K562 (cell line): ENCODE measurements around the gene TACR1. TPM values are rescaled to one million over a fixed set of nuclear protein-coding genes. Genes with fewer than 3 reads are reported as not detected.

Experiments
- ATAC-seq: fragments of 200-7000 bp; cut with Tn5 transposase; 3 replicates; pipeline ENCODE4 v1.9.1; 2020; ENCODE audit warnings: moderate library complexity
- BruUV-seq: library from RNA; stranded (reverse); fragments of 400-500 nt; replicated peaks from 2 replicates; lab custom pipeline; 2021; lab: Mats Ljungman, UMichigan
- CTCF ChIA-PET: fragments of 300-600 bp; formaldehyde crosslinking; extraction: SDS; loops from one replicate; lab custom pipeline; 2021; ENCODE audit warnings: low intra/inter-chr PET ratio; lab: Yijun Ruan, JAX
- POLR2A ChIA-PET: fragments of 300-600, 350-650 bp; sonication (Branson Sonifier 250); formaldehyde crosslinking; extraction: SDS; loops from one replicate; lab custom pipeline; 2021; ENCODE audit warnings: antibody characterized with exemption, inconsistent platforms; lab: Yijun Ruan, JAX
- DNase-seq, 4 experiments: peaks; one replicate each; pipeline versions ENCODE4 v3.0.0 to v3.0.0-alpha.2; 2011 to 2018; ENCODE audit warnings: low spot score in 3 of 4, mixed read lengths in 3 of 4; ENCODE audit errors: extremely low read depth in 1 of 4
- FAIRE-seq: peaks from 2 replicates; lab custom pipeline; 2011; peaks lifted over from hg19 to GRCh38; lab: Jason Lieb, UNC
- H2AFZ ChIP-seq: 2 replicates; pipeline ENCODE4 v1.6.0; 2011; ENCODE audit warnings: low read depth, low read length, control low read depth, inconsistent platforms
- H3K27ac ChIP-seq: fragments of 200-600 bp; 3 replicates; pipeline ENCODE4 v1.8.0; 2011; ENCODE audit warnings: low read depth, mild to moderate bottlenecking, control low read depth, inconsistent platforms, low read length, moderate library complexity, mixed read lengths; ENCODE audit errors: extremely low read depth
- H3K27me3 ChIP-seq, 2 experiments: fragments of 300-600 bp in 1 of 2; 2 replicates in 1 of 2; 3 replicates in 1 of 2; pipeline versions ENCODE4 v1.6.0 to v1.8.0; 2011; ENCODE audit warnings: inconsistent platforms in 2 of 2, low read length in 2 of 2, mild to moderate bottlenecking in 1 of 2, mixed read lengths in 1 of 2, moderate library complexity in 1 of 2; ENCODE audit not compliant: control insufficient read depth in 2 of 2, insufficient read depth in 2 of 2
- H3K36me3 ChIP-seq: fragments of 300-600 bp; 3 replicates; pipeline ENCODE4 v1.8.0; 2011; ENCODE audit warnings: mild to moderate bottlenecking, low read length, inconsistent platforms; ENCODE audit not compliant: control insufficient read depth, insufficient read depth
- H3K4me1 ChIP-seq, 2 experiments: fragments of 200-600 bp in 1 of 2; replicated peaks in 1 of 2; 2 replicates in 1 of 2; 3 replicates in 1 of 2; pipeline versions ENCODE4 v1.5.1 to v1.8.0; 2011; ENCODE audit warnings: inconsistent platforms in 2 of 2, low read length in 2 of 2, mild to moderate bottlenecking in 1 of 2, mixed read lengths in 1 of 2, moderate library complexity in 1 of 2; ENCODE audit not compliant: control insufficient read depth in 2 of 2, insufficient read depth in 2 of 2
- H3K4me2 ChIP-seq: 2 replicates; pipeline ENCODE4 v1.6.1; 2011; ENCODE audit warnings: low read length, control low read depth, inconsistent platforms, mixed read lengths; ENCODE audit not compliant: insufficient read depth
- H3K4me3 ChIP-seq: fragments of 200-600 bp; sonication (generic), shearing (Covaris generic); 2 replicates; pipeline ENCODE4 v1.5.1; 2016; ENCODE audit warnings: control low read depth, inconsistent platforms
- H3K79me2 ChIP-seq: fragments of 200-600 bp; 3 replicates; pipeline ENCODE4 v1.8.0; 2011; ENCODE audit warnings: low read length, inconsistent platforms; ENCODE audit not compliant: control insufficient read depth, insufficient read depth
- H3K9ac ChIP-seq, 2 experiments: 2 replicates each; pipeline versions ENCODE4 v1.6.0 to v1.6.1; 2011; ENCODE audit warnings: low read depth in 2 of 2, low read length in 2 of 2, control low read depth in 1 of 2, inconsistent platforms in 1 of 2, mild to moderate bottlenecking in 1 of 2, mixed read lengths in 1 of 2; ENCODE audit not compliant: insufficient read depth in 1 of 2
- H3K9me1 ChIP-seq: one replicate; pipeline ENCODE4 v1.6.0; 2011; ENCODE audit warnings: inconsistent platforms, mild to moderate bottlenecking, low read length, moderate library complexity; ENCODE audit not compliant: control insufficient read depth, insufficient read depth
- H3K9me3 ChIP-seq: replicated peaks from 2 replicates; pipeline ENCODE4 v1.5.1; 2011; ENCODE audit warnings: low read depth, low read length, inconsistent platforms; ENCODE audit not compliant: control insufficient read depth, insufficient read depth
- H4K20me1 ChIP-seq: replicated peaks from 2 replicates; pipeline ENCODE4 v1.6.1; 2011; ENCODE audit warnings: low read length, inconsistent platforms, mixed read lengths; ENCODE audit not compliant: control insufficient read depth, insufficient read depth
- CAMTA2 ChIP-seq: fragments of 250-450 bp; sonication (Bioruptor Pico); conservative IDR thresholded peaks from 2 replicates; pipeline ENCODE4 v1.5.1; 2022
- EGR1 ChIP-seq: fragments of 450-650 bp; conservative IDR thresholded peaks from 2 replicates; pipeline ENCODE4 v1.6.1; 2017; ENCODE audit warnings: mild to moderate bottlenecking
- GTF2A2 ChIP-seq: IDR thresholded peaks from 2 replicates; pipeline ENCODE4 v1.6.1; 2016; ENCODE audit warnings: mild to moderate bottlenecking, missing genetic modification characterization, missing compliant biosample characterization
- KAT2B ChIP-seq: IDR thresholded peaks from one replicate; pipeline ENCODE4 v1.6.1; 2012; ENCODE audit warnings: low read depth, mild to moderate bottlenecking, control low read depth, inconsistent platforms, low read length, moderate library complexity
- KHSRP ChIP-seq: fragments of 450-650 bp; IDR thresholded peaks from 2 replicates; pipeline ENCODE4 v1.6.1; 2017
- L3MBTL2 ChIP-seq: fragments of 450-650 bp; IDR thresholded peaks from 2 replicates; pipeline ENCODE4 v1.6.1; 2016; ENCODE audit warnings: mild to moderate bottlenecking, moderate library complexity
- MAFK ChIP-seq: IDR thresholded peaks from 2 replicates; pipeline ENCODE4 v1.6.1; 2011; ENCODE audit warnings: low read length, improper control_type of control experiment
- MCM7 ChIP-seq, 2 experiments: fragments of 450-650 bp; IDR thresholded peaks; 2 replicates each; pipeline ENCODE4 v1.6.1; 2016 to 2018
- NFIC ChIP-seq: fragments of 450-650 bp; IDR thresholded peaks from 2 replicates; pipeline ENCODE4 v1.6.1; 2017; ENCODE audit warnings: mild to moderate bottlenecking, inconsistent platforms
- NR3C1 ChIP-seq: sonication (generic); formaldehyde crosslinking; IDR thresholded peaks from 2 replicates; pipeline ENCODE4 v1.8.1; 2022; ENCODE audit warnings: missing genetic modification reagents
- POLR3G ChIP-seq: IDR thresholded peaks from 2 replicates; pipeline ENCODE4 v1.6.1; 2011; ENCODE audit not compliant: insufficient read length, insufficient replicate concordance; ENCODE audit errors: extremely low read depth
- PYGO2 ChIP-seq: fragments of 450-650 bp; IDR thresholded peaks from 2 replicates; pipeline ENCODE4 v1.6.1; 2016; ENCODE audit warnings: mild to moderate bottlenecking, missing genetic modification characterization, moderate library complexity, missing compliant biosample characterization
- RFX5 ChIP-seq: IDR thresholded peaks from 2 replicates; pipeline ENCODE4 v1.6.1; 2011; ENCODE audit warnings: low read depth, mild to moderate bottlenecking, improper control_type of control experiment, low read length
- SMARCE1 ChIP-seq: fragments of 450-650 bp; IDR thresholded peaks from 2 replicates; pipeline ENCODE4 v1.7.1; 2016; ENCODE audit warnings: mild to moderate bottlenecking
- TAF15 ChIP-seq: fragments of 200-400 bp; formaldehyde crosslinking; IDR thresholded peaks from 2 replicates; pipeline ENCODE4 v1.6.1; 2017; ENCODE audit warnings: mild to moderate bottlenecking, low read depth, low read length, moderate library complexity
- ZKSCAN1 ChIP-seq: fragments of 150-350 bp; IDR thresholded peaks from 2 replicates; pipeline ENCODE4 v1.6.1; 2016; ENCODE audit warnings: low read depth, low read length
- WGBS: fragments of 100-300 bp; shearing (Covaris generic); methylation state at CpG from one replicate; pipeline ENCODE4 v1.1.6; 2016; ENCODE audit warnings: low coverage, mixed read lengths; ENCODE audit not compliant: insufficient coverage; ENCODE audit errors: missing lambda C conversion rate; 5-methylcytosine and 5-hydroxymethylcytosine counted together
- in situ Hi-C: fragments of 300-500 bp; cut with MboI; formaldehyde crosslinking; loops from 4 replicates; pipeline ENCODE4 v1.15.0; 2018; ENCODE audit warnings: inconsistent platforms, mixed read lengths
- intact Hi-C: fragments of 100-400 bp; cut with micrococcal nuclease; formaldehyde crosslinking; loops from 2 replicates; pipeline ENCODE4 v1.14.2; 2022
- polyA plus RNA-seq, 8 experiments: library from polyadenylated mRNA; depleted of rRNA in 4 of 8; stranded (reverse) in 5 of 8; unstranded in 3 of 8; fragments of >200 nt; fragmentation: Nextera tagmentation in 2 of 8; fragmentation: Illumina TruSeq in 1 of 8; extraction: Ambion mirVana in 2 of 8; extraction: Trizol in 1 of 8; gene quantifications; 2 replicates each; pipeline versions ENCODE4 v1.2.1 to v1.2.3, GENCODE V29; 2011 to 2014; ENCODE audit warnings: inconsistent platforms in 1 of 8, missing spikeins in 1 of 8
- total RNA-seq, 7 experiments: library from RNA; depleted of rRNA in 6 of 7; stranded (reverse); fragments of >200 nt in 6 of 7; fragmentation: Illumina TruSeq in 2 of 7; extraction: Trizol in 2 of 7; gene quantifications; 2 replicates each; pipeline versions ENCODE4 v1.2.1 to v1.2.3, GENCODE V29; 2011 to 2021; ENCODE audit warnings: low replicate concordance in 1 of 7
- TF ChIP-seq, protein P1 (sequence below): IDR thresholded peaks from 3 replicates; pipeline ENCODE4 v1.6.1; 2011; ENCODE audit warnings: borderline replicate concordance, mild to moderate bottlenecking; ENCODE audit not compliant: insufficient read length, insufficient read depth
- TF ChIP-seq, protein P2 (sequence below): fragments of 450-650 bp; IDR thresholded peaks from 2 replicates; pipeline ENCODE4 v1.6.1; 2016; ENCODE audit warnings: low read depth, mild to moderate bottlenecking, moderate library complexity

The TACR1 gene
- total and polyA plus RNA-seq, 9 of the 15 experiments (the other 6 are each of a cell fraction or from before 2014, with no cell fraction given) = not detected

DNA sequence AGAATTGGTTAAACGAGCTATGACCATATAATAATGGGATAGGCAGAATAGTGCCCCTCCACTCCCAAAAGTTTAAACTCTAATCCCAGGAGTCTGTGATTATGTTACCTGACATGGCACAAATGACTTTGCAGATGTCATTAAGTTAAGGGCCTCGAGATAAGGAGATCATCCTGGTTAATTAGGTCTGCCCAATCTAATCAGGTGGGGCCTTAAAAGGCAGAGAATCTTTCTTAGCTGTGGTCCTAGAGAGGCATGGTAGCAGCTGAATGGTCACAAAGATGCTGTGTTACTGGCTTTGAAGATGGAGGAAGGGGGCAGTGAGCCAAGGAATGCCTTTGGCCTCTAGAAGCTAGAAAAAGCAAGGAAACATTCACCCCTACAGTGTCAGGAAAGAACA is 31.1 kb downstream of the TACR1 start (continued):
- no peak for TF ChIP-seq PYGO2 (tag)
- TF ChIP-seq NFIC = no peak
- TF ChIP-seq L3MBTL2 = no peak
- no peak for TF ChIP-seq KHSRP
- TF ChIP-seq MAFK = no peak
- TF ChIP-seq, protein P1, sequence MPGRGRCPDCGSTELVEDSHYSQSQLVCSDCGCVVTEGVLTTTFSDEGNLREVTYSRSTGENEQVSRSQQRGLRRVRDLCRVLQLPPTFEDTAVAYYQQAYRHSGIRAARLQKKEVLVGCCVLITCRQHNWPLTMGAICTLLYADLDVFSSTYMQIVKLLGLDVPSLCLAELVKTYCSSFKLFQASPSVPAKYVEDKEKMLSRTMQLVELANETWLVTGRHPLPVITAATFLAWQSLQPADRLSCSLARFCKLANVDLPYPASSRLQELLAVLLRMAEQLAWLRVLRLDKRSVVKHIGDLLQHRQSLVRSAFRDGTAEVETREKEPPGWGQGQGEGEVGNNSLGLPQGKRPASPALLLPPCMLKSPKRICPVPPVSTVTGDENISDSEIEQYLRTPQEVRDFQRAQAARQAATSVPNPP = no peak
- no peak for TF ChIP-seq CAMTA2 (CRISPR knock-in tag)
- TF ChIP-seq ZKSCAN1 = no peak
- TF ChIP-seq POLR3G = no peak
- TF ChIP-seq SMARCE1 = no peak
- TF ChIP-seq EGR1 = no peak

DNA sequence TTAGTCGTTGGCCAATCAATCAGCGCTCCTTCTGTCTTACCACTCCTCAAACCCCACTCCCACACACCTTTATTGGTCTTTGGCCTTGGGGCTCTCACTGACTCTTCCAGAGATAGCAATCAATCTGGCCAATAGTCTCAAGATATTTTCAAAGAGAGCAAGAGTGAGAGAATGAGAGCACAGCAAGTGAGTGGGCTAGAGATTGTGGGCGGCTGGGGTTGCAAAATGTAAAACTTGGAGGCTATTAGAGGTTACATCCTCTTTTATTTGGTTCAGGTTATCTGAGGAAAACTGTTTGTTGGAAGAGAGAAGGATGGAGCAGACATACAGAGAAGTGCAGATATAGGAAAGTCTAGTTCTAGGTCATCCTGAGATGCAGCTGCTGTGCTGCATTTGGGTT is 32.8 kb downstream of the TACR1 start:
- DNase-seq = no peak

More for the DNA sequence above, 32.8 kb downstream of the TACR1 start:
- Histone ChIP-seq H3K9me1 (no peaks in the 10 kb centered on the region), H3K79me2 (no peaks in the 10 kb centered on the region), H3K4me3 (no peak overlapping the region), H3K9me3 (no peaks in the 10 kb centered on the region), H3K4me2 (no peak overlapping the region), H3K4me1 (no peaks in the 10 kb centered on the region), H3K36me3 (no peaks in the 10 kb centered on the region), H3K27me3 (no peaks in the 10 kb centered on the region), H4K20me1 (no peaks in the 10 kb centered on the region), H3K27ac (no peak overlapping the region), H3K9ac (no peak overlapping the region), H2AFZ (no peak overlapping the region)
- BruUV-seq = no TSS peak
- ChIA-PET POLR2A (no interaction called here), CTCF (no interaction called here)
- 0% methylated on average over 3 of the region's 3 CpGs for WGBS
- FAIRE-seq (no peak), ATAC-seq (no peak)
- TF ChIP-seq, protein P2, sequence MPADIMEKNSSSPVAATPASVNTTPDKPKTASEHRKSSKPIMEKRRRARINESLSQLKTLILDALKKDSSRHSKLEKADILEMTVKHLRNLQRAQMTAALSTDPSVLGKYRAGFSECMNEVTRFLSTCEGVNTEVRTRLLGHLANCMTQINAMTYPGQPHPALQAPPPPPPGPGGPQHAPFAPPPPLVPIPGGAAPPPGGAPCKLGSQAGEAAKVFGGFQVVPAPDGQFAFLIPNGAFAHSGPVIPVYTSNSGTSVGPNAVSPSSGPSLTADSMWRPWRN = no peak
- TF ChIP-seq TAF15 (no peak), MCM7 (IDR thresholded peaks at IDR 0.05) (no peak), RFX5 (no peak), NR3C1 (no peak), GTF2A2 (tag) (no peak), KAT2B (no peak)
- intact Hi-C loops (no loop called here), in situ Hi-C loops (no loop called here)
